ENCODE measurements around the gene CD74. TPM values are rescaled to one million over a fixed set of nuclear protein-coding genes. Genes with fewer than 3 reads are reported as not detected.

Gene CD74
- total and polyA plus RNA-seq, 2 of the 13 experiments (the other 11 are each of a cell fraction or from before 2014, with no cell fraction given): 34.1 to 84.4 TPM

- no peak for TF ChIP-seq ZBTB21 (CRISPR knock-in tag; IDR thresholded peaks at IDR 0.05)
- TF ChIP-seq ZNF678 (CRISPR knock-in tag; IDR thresholded peaks at IDR 0.05): 0 out of 2 replicates have a peak, but pooled peaks have one; percentile 8
- TF ChIP-seq ZBTB25 (CRISPR knock-in tag; IDR thresholded peaks at IDR 0.05): no peak
- TF ChIP-seq ZNF747 (CRISPR knock-in tag; IDR thresholded peaks at IDR 0.05; ENCODE audit: borderline replicate concordance): no peak; the same call in 1 of the 2 replicates
- no peak for TF ChIP-seq KLF13 (CRISPR knock-in tag; IDR thresholded peaks at IDR 0.05)
- no peak for TF ChIP-seq TCF7 (IDR thresholded peaks at IDR 0.05; ENCODE audit: low read depth)
- TF ChIP-seq SYNCRIP (IDR thresholded peaks at IDR 0.05; ENCODE audit: insufficient read depth, low read depth, low read length): no peak
- no peak; the same call in 1 of the 2 replicates for TF ChIP-seq RFXANK (CRISPR knock-in tag; IDR thresholded peaks at IDR 0.05)
- TF ChIP-seq ZNF224 (CRISPR knock-in tag; IDR thresholded peaks at IDR 0.05): 0 out of 2 replicates have a peak, but pooled peaks have one; percentile 59
- TF ChIP-seq NPAS2 (CRISPR knock-in tag; IDR thresholded peaks at IDR 0.05; ENCODE audit: borderline replicate concordance): no peak
- TF ChIP-seq ZNF274 (CRISPR knock-in tag; IDR thresholded peaks at IDR 0.05): no peak
- TF ChIP-seq MEIS2 (CRISPR knock-in tag; IDR thresholded peaks at IDR 0.05): peak; percentile 44; the same call in 1 of the 2 replicates
- no peak for TF ChIP-seq NCOA5 (CRISPR knock-in tag; IDR thresholded peaks at IDR 0.05)
- TF ChIP-seq GATAD1 (CRISPR knock-in tag; IDR thresholded peaks at IDR 0.05): no peak; the same call in 1 of the 2 replicates
- peak; percentile 51; the same call in 1 of the 2 replicates for TF ChIP-seq NR2C2 (CRISPR knock-in tag; IDR thresholded peaks at IDR 0.05; ENCODE audit: borderline replicate concordance)
- no peak for TF ChIP-seq ZNF451 (CRISPR knock-in tag; IDR thresholded peaks at IDR 0.05)
- peak; percentile 75 for TF ChIP-seq HNF4G (IDR thresholded peaks at IDR 0.05; ENCODE audit: borderline replicate concordance, low read depth, low read length)
- peak; percentile 71; the same call in 1 of the 2 replicates for TF ChIP-seq HNF4G (CRISPR knock-in tag; IDR thresholded peaks at IDR 0.05; ENCODE audit: borderline replicate concordance, low read depth)
- peak; percentile 95 for TF ChIP-seq TFE3 (CRISPR knock-in tag; IDR thresholded peaks at IDR 0.05)
- TF ChIP-seq TOPORS (CRISPR knock-in tag; IDR thresholded peaks at IDR 0.05): no peak
- no peak for TF ChIP-seq ZBTB46 (CRISPR knock-in tag; IDR thresholded peaks at IDR 0.05; ENCODE audit: borderline replicate concordance)
- TF ChIP-seq U2AF1 (optimal IDR thresholded peaks at IDR 0.05; ENCODE audit: low read depth, low read length): no peak
- no peak for TF ChIP-seq ZNF432 (CRISPR knock-in tag; IDR thresholded peaks at IDR 0.05; ENCODE audit: borderline replicate concordance)
- TF ChIP-seq NR2F2 (IDR thresholded peaks at IDR 0.05; ENCODE audit: borderline replicate concordance, low read depth): no peak
- no peak for TF ChIP-seq NFKBIZ (CRISPR knock-in tag; IDR thresholded peaks at IDR 0.05)
Observed at GRCh38 chr5:150428106-150428876, 15.6 kb upstream of the CD74 start (continued).

All from HepG2 (cell line).